H1 (cell line): ENCODE measurements around the gene ALK.

ENCODE experiments used
- CREB1 ChIP-seq: IDR thresholded peaks from 2 replicates; pipeline ENCODE4 v1.6.1; 2012; ENCODE audit warnings: inconsistent platforms
- CTCF ChIP-seq, 3 experiments: IDR thresholded peaks; 1 replicate in 2 of 3; 2 replicates in 1 of 3; pipeline versions ENCODE4 v1.5.1 to v1.6.1; 2011; ENCODE audit warnings: low read length in 3 of 3, mild to moderate bottlenecking in 3 of 3, inconsistent platforms in 2 of 3, low read depth in 1 of 3, moderate library complexity in 1 of 3; ENCODE audit not compliant: insufficient read depth in 1 of 3; ENCODE audit errors: control extremely low read depth in 1 of 3
- EZH2 ChIP-seq: fragments of 200-600 bp; sonication (generic); IDR thresholded peaks from 2 replicates; pipeline ENCODE4 v1.7.1; 2012; ENCODE audit warnings: low read depth, mild to moderate bottlenecking, moderate library complexity, low read length, inconsistent platforms; ENCODE audit not compliant: severe bottlenecking
- GABPA ChIP-seq: IDR thresholded peaks from 2 replicates; pipeline ENCODE4 v1.6.1; 2011; ENCODE audit warnings: mild to moderate bottlenecking, low read length, moderate library complexity, borderline replicate concordance; ENCODE audit not compliant: insufficient read depth
- KDM1A ChIP-seq: fragments of 200-600, 300-600 bp; sonication (generic); IDR thresholded peaks from 2 replicates; pipeline ENCODE4 v1.7.1; 2016; ENCODE audit warnings: mild to moderate bottlenecking, low read length, borderline replicate concordance
- POLR2A ChIP-seq, 2 experiments: IDR thresholded peaks; 1 replicate in 1 of 2; 2 replicates in 1 of 2; pipeline ENCODE4 v1.6.1; 2011; ENCODE audit warnings: low read depth in 2 of 2, low read length in 2 of 2, mild to moderate bottlenecking in 2 of 2; ENCODE audit errors: control extremely low read depth in 1 of 2
- RFX5 ChIP-seq: IDR thresholded peaks from 2 replicates; pipeline ENCODE4 v1.6.1; 2011; ENCODE audit warnings: low read depth, low read length, improper control_type of control experiment, borderline replicate concordance
- RNF2 ChIP-seq: fragments of 200-900, 300-1000 bp; sonication (generic); IDR thresholded peaks from 2 replicates; pipeline ENCODE4 v1.7.1; 2016; ENCODE audit warnings: borderline replicate concordance, low read depth, mild to moderate bottlenecking, antibody characterized with exemption, low read length; ENCODE audit not compliant: poor library complexity, severe bottlenecking; ENCODE audit errors: missing control alignments
- TAF1 ChIP-seq: IDR thresholded peaks from 2 replicates; pipeline ENCODE4 v1.6.1; 2011; ENCODE audit warnings: mild to moderate bottlenecking, low read depth, low read length
- TBP ChIP-seq: IDR thresholded peaks from 2 replicates; pipeline ENCODE4 v1.6.1; 2011; ENCODE audit warnings: low read depth, low read length, improper control_type of control experiment

DNA sequence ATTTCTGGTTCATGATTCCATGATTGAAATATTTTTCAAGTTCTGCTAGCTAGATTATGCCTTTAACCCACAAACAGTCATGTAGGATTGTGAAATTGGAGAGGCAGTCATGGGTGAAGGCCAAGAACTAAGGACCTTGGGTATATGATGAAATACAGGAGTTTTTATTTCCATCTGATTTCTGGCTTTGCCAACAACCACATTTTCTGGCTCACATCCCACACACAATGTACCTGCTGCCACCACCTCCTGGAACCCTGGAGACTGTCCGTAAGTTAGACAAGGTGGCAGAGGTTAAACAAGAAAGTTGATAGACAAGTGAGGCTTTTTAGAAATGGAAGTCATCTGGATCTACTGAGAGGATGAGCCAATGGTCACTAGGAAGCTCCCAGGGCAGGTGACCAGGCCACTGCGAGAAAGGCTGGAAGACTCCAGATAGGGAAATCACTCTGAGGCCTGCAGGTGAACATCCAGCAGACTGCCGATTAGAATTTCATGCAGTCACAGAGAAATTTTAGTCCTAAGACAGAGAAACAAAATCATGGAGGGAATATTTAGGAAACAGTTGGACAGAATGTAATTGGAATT is 402.0 kb downstream of the ALK start:
- TF ChIP-seq CTCF (IDR thresholded peaks at IDR 0.05; ENCODE audit: control extremely low read depth in 1 of 3, insufficient read depth in 1 of 3, low read depth in 1 of 3, low read length in 3 of 3) = no peak
- no peak for TF ChIP-seq TBP
- no peak for TF ChIP-seq POLR2A (IDR thresholded peaks at IDR 0.05; ENCODE audit: control extremely low read depth in 1 of 2, low read depth in 2 of 2, low read length in 2 of 2)
- no peak for TF ChIP-seq CREB1
- no peak for TF ChIP-seq GABPA
- no peak for TF ChIP-seq TAF1
- no peak for TF ChIP-seq RFX5
- TF ChIP-seq KDM1A = no peak
- TF ChIP-seq EZH2 = no peak
- TF ChIP-seq RNF2 = no peak
